Activated T-cell treated with anti-CD3 and anti-CD28 coated beads, Interleukin-2, amount 50 U/mL, for 48 hours (primary cell): ENCODE data around the gene DQX1.
"Not testable (repeated sequence)": the region's sequence is repeated elsewhere in the genome, so short reads cannot be mapped to it uniquely, and the experiment has no call there.

Source experiments
- DNase-seq, 2 experiments: peaks; one replicate each; pipeline ENCODE4 v3.0.0-alpha.2; 2020

Gene DQX1

DNA sequence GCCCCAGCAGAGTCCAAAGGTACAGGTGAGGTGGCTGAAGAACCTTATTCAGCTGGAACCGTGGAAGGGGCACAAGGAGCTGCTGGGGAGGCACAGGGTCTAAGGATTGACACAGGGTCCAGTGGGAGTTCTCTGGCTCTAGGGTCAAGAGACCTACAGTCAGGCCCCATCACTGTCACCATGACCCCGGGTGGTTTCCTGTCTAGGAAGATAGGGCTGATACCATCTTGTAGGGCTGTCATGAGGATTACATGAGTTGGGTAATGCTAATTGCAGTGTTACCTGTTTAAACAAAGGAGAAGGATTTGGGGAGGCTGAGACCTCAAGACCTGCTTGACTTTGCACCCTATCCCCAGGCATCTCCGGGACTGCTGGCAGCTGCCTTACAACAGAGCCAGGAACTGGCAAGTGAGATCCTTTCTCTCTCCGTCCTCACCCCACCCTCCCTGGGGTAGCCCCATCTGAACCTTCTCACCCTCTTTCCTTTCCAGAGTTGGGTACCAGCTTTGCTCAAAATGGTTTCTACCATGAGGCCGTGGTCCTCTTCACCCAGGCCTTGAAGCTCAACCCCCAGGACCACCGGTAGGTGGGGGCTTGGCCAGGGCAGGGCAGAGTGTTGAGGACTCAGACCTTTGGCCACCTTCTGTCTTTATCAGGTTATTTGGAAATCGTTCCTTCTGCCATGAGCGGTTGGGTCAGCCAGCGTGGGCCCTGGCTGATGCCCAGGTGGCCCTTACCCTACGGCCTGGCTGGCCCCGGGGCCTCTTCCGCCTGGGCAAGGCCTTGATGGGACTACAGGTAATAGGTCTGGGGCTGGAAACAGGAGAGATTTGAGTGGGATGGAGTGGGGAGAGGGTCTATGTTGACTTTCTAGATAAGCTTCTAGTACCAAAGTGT is 34.1 kb downstream of the DQX1 start:
- no peak for DNase-seq

DNA sequence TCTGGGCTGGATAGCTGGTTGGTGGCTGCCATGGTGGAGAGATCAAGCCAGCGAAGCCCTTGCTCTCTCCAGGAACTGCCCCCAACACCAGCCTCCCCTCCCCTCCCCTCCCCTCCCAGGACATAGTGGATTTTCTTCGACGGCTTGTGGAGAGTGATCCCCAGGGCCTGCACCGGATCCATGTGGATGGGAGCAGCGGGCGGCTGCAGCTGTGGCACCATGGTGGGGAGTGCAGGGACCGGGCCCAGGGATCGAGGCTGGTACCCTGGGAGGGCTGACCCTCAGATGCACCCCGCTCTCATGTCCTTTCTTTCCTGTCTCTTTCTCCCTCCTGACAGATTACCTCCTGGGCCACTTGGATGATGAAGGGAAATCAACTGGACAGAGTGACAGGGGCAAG is 36.1 kb downstream of the DQX1 start:
- no peak for DNase-seq

DNA sequence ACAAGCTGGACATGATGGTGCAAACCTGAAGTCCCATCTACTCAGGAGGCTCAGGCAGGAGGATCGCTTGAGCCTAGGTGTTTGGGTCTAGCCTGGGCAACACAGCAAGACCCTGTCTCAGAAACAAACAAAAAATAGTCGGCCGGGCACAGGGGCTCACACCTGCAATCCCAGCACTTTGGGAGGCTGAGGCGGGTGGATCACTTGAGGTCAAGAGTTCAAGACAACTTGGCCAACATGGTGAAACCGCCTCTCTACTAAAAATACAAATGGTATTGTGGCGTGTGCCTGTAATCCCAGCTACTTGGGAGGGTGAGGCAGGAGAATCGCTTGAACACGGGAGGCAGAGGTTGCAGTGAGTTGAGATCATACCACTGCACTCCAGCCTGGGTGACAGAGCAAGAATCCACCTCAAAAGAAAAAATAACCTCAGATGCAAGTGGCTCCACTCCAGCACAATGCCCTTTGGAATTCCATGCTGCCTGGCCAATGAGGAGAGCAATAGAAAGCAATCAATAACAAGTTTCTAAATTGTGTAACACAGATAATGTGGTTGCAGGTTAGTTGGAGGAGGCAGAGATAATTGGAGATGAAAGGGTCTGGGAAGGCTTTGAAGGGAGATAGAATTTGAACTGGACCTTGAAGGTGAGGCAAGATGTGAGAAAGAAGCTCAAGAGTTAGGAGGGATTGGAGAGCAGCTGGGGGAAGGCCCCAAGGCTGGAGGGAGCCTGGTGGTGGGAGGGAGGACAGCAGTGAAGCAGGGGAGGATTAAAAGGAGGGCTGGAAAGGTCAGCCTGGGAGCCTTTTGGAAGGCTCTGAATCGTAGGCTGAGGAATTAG is 37.2 kb downstream of the DQX1 start:
- no peak for DNase-seq

DNA sequence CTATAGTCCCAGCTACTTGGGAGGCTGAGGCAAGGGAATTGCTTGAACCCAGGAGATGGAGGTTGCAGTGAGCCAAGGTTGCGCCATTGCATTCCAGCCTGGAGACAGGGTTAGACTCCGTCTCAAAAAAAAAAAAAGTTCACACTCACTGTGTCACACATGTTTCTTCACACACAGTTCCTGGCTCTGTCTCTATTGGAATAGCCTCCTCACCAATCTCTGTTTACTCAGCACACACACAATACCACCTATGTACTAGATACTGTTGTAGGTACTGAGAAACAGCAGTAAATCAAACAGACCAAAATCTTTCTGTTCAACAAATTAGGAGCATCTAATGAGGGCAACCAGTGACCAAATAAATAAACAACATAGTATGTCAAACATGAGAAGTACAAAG is 39.9 kb downstream of the DQX1 start:
- DNase-seq = no peak

DNA sequence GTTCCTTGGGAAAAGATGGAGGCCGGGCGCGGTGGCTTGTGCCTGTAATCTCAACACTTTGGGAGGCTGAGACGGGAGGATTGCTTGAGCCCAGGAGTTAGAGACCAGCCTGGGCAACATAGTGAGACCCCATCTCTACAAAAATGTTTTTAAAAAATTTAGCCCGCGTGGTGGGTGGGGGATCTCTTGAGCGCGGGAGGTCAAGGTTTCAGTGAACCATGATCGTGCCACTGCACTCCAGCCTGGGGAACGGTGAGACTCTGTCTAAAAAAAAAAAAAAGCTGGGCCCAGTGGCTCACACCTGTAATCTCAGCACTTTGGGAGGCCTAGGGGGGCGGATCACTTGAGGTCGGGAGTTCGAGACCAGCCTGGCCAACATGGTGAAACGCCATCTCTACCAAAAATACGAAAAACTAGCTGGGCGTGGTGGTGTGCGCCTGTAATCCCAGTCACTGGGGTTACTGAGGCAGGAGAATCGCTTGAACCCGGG is 42.3 kb downstream of the DQX1 start:
- DNase-seq = not testable (repeated sequence)

DNA sequence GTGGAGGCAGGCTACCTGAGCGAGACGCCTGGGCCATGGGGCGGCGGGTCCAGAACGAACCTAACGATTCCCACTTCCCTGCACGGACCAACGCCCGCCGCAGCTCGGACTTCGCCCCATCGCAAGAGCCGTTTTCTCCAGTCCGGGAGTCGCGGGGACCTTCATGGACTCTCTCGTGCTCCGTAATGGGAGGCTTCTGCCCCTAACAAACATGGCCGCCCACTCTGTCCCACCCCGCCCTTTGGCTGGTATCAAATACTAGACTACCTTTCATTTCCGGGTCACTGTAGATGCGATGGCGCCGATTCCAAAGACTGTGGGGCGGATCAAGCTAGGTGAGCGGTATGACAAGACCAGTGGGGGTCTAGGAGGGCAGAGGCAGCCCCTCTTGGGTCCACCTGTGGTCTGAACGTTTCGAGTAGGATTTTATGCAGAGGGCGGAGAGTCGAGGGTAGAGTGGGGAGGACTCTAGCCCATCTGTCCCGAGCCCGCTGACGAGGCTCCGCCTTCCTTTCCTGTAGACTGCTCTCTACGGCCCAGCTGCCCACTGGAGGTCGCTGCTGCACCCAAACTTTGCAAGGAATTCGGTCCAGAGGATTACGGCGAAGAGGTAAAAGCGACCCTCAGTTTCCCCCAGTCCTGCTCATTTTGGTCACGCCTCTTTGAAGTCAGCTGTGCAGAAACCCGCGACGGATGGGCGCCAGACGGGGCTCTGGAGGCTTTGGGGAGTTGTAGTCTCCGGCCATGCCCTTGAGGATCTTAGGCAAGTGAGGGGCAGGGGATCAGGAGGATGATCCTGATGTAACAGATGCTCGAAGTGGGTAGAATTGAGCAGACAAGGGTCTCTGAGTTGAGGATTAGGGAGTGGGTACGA is 43.0 kb downstream of the DQX1 start, which contains the start of the genes CCDC142 and TTC31:
Gene CCDC142, minus strand, starts transcription at position 198 of the 874 bp plus-strand sequence. Its CDS starts 161 bp downstream, at position 37.
Gene TTC31, plus strand, starts transcription at position 281 of the 874 bp plus-strand sequence. Its CDS starts 15 bp downstream, at position 296.
- peak; percentile 95 to 96 for DNase-seq

DNA sequence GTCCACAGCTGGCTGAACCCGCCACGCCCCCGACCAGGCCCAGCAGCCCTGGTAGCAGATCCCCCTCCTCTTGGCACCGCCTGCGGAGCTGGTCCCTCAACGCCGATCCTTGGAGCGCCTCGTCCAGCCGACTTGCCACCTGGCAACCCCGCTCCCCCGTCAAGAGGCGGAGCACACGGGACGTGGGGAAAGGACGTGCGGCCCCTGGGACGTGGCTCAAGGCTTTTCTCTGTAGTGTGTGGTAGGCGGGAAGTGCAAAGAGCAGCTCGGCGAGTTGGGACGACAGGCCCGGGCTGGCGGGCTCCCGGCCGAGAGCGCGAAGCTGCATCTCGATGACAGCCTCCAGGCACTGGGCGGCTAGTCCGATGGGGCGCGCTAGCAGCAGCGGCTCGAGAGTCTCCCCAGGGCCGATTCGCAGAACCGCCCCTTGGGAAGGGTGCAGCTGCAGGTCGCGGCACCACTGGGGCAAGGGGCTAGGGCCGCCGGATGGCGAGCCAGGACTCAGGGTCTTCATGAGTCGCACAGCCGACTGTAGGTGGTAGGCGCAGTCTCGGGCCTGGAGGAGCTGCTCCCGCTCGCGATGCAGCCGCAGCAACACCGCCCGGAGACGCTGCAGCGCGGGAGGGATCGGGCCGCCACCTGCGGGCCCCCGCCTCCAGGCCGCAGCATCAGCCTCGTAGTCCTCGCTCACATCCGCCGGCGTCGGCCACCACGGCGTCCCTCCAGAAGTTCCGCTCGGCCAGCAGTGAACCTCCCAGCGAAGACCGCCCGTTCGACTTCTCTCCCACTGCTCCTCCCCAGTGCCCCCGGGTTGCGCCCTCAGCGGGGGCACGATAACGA is 43.9 kb downstream of the DQX1 start:
- no peak for DNase-seq

DNA sequence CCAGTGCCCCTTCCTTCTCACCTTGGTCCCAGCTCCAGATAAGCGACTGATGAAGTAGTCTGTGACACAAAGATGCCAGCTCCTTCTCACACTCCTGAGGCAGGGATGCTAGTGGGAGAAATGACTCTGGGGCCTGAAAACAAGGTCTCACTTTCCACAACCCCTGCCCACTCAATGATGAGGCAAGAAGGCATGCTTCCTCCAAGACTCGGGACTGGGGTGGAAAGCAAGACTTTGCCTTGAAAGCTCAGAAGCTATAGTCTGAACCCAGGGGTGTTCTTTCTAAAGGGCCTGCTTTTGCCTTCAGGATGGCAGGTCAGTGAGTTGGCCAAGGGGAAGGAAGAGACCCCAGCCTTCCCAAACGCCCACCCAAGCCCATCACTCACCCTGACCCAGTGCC is 44.6 kb downstream of the DQX1 start:
- no peak for DNase-seq

DNA sequence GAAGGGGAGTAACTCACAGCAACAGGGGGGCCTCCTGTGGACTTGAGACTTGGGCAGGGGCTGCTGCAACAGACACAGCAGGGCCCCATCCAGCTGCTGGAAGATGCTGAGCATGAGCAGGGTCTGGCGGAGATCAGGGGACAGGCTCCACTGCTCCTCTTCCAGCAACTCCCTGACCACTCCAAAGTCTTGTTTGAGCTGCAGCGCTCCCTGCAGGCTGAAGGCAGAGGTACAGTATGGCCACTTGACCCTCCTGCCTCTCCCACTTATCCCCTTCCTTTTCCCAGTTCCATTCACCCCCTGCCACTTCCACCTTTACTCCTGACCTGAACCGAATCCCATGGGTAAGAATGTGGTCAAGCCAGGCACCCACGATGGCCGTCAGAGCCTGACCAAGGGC is 51.1 kb downstream of the DQX1 start:
- DNase-seq = no peak

DNA sequence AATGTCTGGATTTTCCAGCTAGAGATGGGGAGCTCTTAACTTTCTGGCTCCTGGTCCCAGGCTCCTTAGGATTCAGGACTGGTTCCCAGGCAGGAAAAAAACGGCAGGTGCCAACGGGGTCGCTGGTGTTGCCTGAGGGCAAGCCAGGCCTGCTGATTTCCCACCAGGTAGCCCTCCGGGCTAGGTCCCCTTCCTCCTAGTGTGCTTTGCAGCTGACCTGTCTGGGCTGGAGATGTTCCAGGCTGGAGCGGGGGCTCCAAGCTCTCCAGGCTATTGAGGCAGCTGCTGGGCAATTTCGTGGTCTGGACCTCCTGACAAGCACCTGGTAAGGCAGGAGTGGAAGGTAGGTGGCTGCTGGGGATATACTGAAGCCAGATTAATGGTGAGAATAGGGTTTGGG is 51.5 kb downstream of the DQX1 start:
- no peak for DNase-seq

DNA sequence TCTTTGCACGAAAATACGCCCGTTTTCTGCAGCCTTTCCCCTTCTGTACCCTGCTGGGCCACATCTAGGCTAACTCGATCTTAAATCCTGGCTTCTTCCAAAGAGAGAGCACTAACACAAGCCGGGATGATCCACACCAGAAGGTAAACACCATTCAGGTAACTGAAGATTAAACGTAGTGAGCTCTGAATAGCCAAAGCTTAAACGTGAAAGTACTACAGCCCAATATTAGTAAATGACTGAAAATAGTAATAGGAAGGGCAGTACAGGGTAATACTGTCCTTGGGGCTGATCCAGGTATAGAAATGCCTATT is 53.1 kb downstream of the DQX1 start:
- no peak for DNase-seq

DNA sequence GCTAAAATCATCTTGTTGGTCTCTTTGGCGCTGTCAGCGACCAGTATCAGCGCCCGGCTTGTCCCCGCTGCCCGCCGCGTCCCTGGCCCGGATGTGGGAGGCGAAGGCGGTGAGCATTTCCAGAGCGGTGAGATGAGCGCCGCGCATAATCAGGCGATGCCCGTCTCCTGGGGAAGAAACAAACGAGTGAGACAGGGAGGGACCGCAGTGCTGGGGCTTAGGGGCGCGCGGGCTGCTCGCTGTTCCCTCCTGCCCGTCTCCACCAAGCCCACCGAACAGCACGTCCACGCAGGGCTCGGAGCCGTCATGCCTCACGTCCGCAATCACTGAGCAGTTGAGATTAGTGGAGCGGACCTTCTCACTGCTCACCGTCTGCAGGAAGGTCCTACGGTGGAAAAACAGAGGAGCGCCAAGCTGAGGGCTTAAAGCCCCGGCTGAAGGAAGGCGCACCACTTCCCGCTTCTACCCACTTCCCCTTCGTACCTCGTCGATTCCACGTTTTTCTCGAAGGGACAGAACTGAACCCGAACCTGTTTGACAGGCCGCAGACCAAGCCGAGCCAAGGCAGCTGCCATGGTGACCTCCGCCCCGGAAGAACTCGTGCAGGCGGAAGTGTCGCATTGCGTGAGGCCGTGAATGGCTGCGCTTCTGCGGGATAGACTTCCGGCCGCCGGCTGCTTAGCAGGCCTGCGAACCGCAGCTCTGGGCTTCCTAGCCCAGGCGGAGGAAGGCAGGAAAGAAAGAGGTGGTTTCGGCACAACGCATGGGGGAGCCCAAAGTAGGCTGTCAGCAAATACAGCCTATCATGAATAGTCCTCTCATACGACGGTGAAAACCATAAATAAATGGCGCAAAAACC is 53.7 kb downstream of the DQX1 start, which contains the start of gene MRPL53:
Gene MRPL53, minus strand, starts transcription at position 595 of the 859 bp plus-strand sequence. Its CDS starts 20 bp downstream, at position 575.
- peak; percentile 97 to 98 for DNase-seq

DNA sequence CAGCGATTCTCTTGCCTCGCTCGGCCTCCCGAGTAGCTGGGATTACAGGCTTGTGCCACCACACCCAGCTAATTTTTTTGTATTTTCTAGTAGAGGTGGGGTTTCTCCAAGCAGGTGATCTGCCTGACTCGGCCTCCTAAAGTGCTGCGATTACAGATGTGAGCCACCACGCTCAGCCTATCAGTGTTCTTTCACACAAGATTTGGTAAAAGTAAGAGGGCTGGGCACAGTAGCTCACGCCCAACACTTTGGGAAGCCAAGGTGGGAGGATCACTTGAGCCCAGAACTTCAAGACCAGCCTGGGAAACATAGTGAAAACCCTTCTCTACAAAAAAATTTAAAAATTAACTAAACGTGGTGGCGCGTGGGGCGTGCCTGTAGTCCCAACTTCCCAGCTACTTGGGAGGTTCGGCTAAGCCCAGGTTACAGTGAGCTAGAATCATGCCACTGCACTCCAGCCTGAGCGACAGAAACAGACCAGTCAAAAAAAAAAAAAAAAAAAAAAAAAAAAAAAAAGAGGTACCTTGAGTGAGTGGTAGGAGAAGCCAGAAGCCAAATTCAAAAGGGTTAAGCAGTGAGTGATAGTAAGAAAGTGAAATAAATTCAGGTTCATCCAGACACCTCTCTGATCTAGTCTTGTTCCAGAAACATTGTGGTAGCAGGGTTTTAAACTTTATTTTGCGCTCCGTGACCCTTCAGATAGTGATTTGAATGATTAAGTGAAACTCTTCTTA is 54.5 kb downstream of the DQX1 start:
- no peak for DNase-seq

DNA sequence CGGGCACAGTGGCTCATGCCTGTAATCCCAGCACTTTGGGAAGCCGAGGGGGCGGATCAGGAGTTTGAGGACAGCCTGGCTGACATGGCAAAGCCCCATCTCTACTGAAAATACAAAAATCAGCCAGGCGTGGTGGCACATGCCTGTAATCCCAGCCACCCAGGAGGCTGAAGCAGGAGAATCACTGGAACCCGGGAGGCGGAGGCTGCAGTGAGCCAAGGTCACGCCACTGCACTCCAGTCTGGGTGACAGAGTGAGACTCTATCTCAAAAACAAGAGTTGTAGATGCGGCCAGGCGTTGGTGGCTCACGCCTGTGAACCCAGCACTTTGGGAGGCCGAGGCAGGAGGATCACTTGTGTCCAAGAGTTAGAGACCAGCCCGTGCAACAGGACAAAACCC is 55.3 kb downstream of the DQX1 start:
- DNase-seq = not testable (repeated sequence)
